HCT116 (cell line): Measurements from ENCODE around the gene RFTN1. TPM values are rescaled to one million over a fixed set of nuclear protein-coding genes. Genes with fewer than 3 reads are reported as not detected.

ENCODE experiments used
- ATAC-seq: fragments of 200-7000 bp; cut with Tn5 transposase; 2 replicates; pipeline ENCODE4 v1.9.1; 2020; ENCODE audit warnings: mild to moderate bottlenecking, moderate library complexity
- BruUV-seq: library from RNA; stranded (reverse); fragments of 400-500 nt; replicated peaks from 2 replicates; lab custom pipeline; 2021; lab: Mats Ljungman, UMichigan
- CTCF ChIA-PET: fragments of 300-600 bp; sonication (Branson Sonifier 250); formaldehyde crosslinking; loops from one replicate; lab custom pipeline; 2021; ENCODE audit warnings: antibody characterized with exemption; lab: Charles Lee
- POLR2A ChIA-PET: fragments of 300-600, 350-600 bp; sonication (Branson Sonifier 250); formaldehyde crosslinking; loops from one replicate; lab custom pipeline; 2021; ENCODE audit warnings: antibody characterized with exemption; lab: Charles Lee
- RAD21 ChIA-PET, 2 experiments: fragments of 300-600 bp; sonication (Branson Sonifier 250); formaldehyde crosslinking; loops; one replicate each; lab custom pipeline; 2023; ENCODE audit warnings: low total read pairs in 2 of 2; ENCODE audit not compliant: uncharacterized antibody in 2 of 2, unreplicated experiment in 2 of 2, low non-redundant PET in 1 of 2; lab: Charles Lee
- DNase-seq: peaks from one replicate; pipeline ENCODE4 v3.0.0-alpha.2; 2010; ENCODE audit warnings: low read depth, low spot score
- H2AFZ ChIP-seq: fragments of 200-600 bp; shearing (Covaris generic), sonication (generic); 2 replicates; pipeline ENCODE4 v1.6.1; 2017; ENCODE audit warnings: low read depth, mixed run types, mixed read lengths, antibody characterized with exemption, low read length; ENCODE audit not compliant: poor library complexity, severe bottlenecking
- H3K27ac ChIP-seq: 2 replicates; pipeline ENCODE4 v1.5.1; 2012; ENCODE audit warnings: low read depth, low read length
- H3K27me3 ChIP-seq: fragments of 200-600 bp; sonication (generic); 2 replicates; pipeline ENCODE4 v1.6.1; 2016; ENCODE audit warnings: mixed run types, low read length, mixed read lengths; ENCODE audit not compliant: insufficient read depth
- H3K36me3 ChIP-seq, 2 experiments: fragments of 200-500 bp in 1 of 2; fragments of 200-600 bp in 1 of 2; sonication (Bioruptor generic) in 1 of 2; sonication (generic) in 1 of 2; 2 replicates each; pipeline versions ENCODE4 v1.5.1 to v1.6.1; 2014 to 2016; ENCODE audit warnings: low read length in 2 of 2, inconsistent platforms in 1 of 2, mixed read lengths in 1 of 2, mixed run types in 1 of 2; ENCODE audit not compliant: insufficient read depth in 2 of 2, control insufficient read depth in 1 of 2
- H3K4me1 ChIP-seq, 2 experiments: fragments of 200-600 bp in 1 of 2; sonication (generic) in 1 of 2; 2 replicates each; pipeline versions ENCODE4 v1.5.1 to v1.6.1; 2012 to 2017; ENCODE audit warnings: low read length in 2 of 2, inconsistent platforms in 1 of 2, mild to moderate bottlenecking in 1 of 2, mixed read lengths in 1 of 2, mixed run types in 1 of 2, moderate library complexity in 1 of 2; ENCODE audit not compliant: insufficient read depth in 2 of 2, control insufficient read depth in 1 of 2
- H3K4me2 ChIP-seq: fragments of 200-600 bp; sonication (generic); 2 replicates; pipeline ENCODE4 v1.6.1; 2017; ENCODE audit warnings: mixed run types, low read length, mixed read lengths
- H3K4me3 ChIP-seq, 2 experiments: fragments of 200-600 bp in 1 of 2; sonication (generic) in 1 of 2; replicated peaks in 1 of 2; 2 replicates each; pipeline ENCODE4 v1.5.1; 2011 to 2016; ENCODE audit warnings: low read length in 2 of 2, control low read depth in 1 of 2, low read depth in 1 of 2, mild to moderate bottlenecking in 1 of 2, mixed read lengths in 1 of 2, mixed run types in 1 of 2
- H3K79me2 ChIP-seq: fragments of 200-600 bp; sonication (generic); 2 replicates; pipeline ENCODE4 v1.6.1; 2017; ENCODE audit warnings: mild to moderate bottlenecking, mixed run types, low read length, moderate library complexity, mixed read lengths; ENCODE audit not compliant: insufficient read depth
- H3K9ac ChIP-seq: fragments of 200-600 bp; sonication (generic); 2 replicates; pipeline ENCODE4 v1.6.1; 2016; ENCODE audit warnings: low read length, mixed read lengths
- H3K9me2 ChIP-seq: fragments of 200-600 bp; sonication (generic), shearing (Covaris generic); 2 replicates; pipeline ENCODE4 v1.6.1; 2017; ENCODE audit warnings: mixed run types, mild to moderate bottlenecking, moderate library complexity; ENCODE audit not compliant: insufficient read depth
- H3K9me3 ChIP-seq, 2 experiments: fragments of 200-500 bp in 1 of 2; fragments of 200-600 bp in 1 of 2; sonication (Bioruptor generic) in 1 of 2; sonication (generic) in 1 of 2; 2 replicates each; pipeline ENCODE4 v1.6.1; 2014 to 2017; ENCODE audit warnings: low read length in 2 of 2, mixed read lengths in 2 of 2, inconsistent platforms in 1 of 2, low read depth in 1 of 2, mild to moderate bottlenecking in 1 of 2, mixed run types in 1 of 2, moderate library complexity in 1 of 2; ENCODE audit not compliant: control insufficient read depth in 1 of 2, insufficient read depth in 1 of 2
- H4K20me1 ChIP-seq: fragments of 200-600 bp; sonication (generic), shearing (Covaris generic); 2 replicates; pipeline ENCODE4 v1.6.1; 2017; ENCODE audit warnings: mixed run types, mild to moderate bottlenecking, moderate library complexity; ENCODE audit not compliant: insufficient read depth
- ATF3 ChIP-seq: IDR thresholded peaks from 2 replicates; pipeline ENCODE4 v1.6.1; 2012
- CEBPB ChIP-seq: IDR thresholded peaks from 2 replicates; pipeline ENCODE4 v1.6.1; 2012; ENCODE audit warnings: low read depth
- EGR1 ChIP-seq: IDR thresholded peaks from 2 replicates; pipeline ENCODE4 v1.6.1; 2012; ENCODE audit warnings: low read depth
- EZH2 ChIP-seq: fragments of 200-600 bp; sonication (generic); IDR thresholded peaks from 2 replicates; pipeline ENCODE4 v1.6.1; 2017; ENCODE audit warnings: antibody characterized with exemption, mixed run types
- EZH2phosphoT487 ChIP-seq: fragments of 200-600 bp; IDR thresholded peaks from 2 replicates; pipeline ENCODE4 v1.6.1; 2018; ENCODE audit warnings: antibody characterized with exemption, borderline replicate concordance
- FOSL1 ChIP-seq: IDR thresholded peaks from 2 replicates; pipeline ENCODE4 v1.6.1; 2012; ENCODE audit warnings: low read depth
- JUND ChIP-seq: IDR thresholded peaks from 2 replicates; pipeline ENCODE4 v1.6.1; 2012
- POLR2A ChIP-seq: IDR thresholded peaks from 2 replicates; pipeline ENCODE4 v1.7.0; 2011; ENCODE audit warnings: borderline replicate concordance; ENCODE audit not compliant: insufficient read depth, insufficient read length; ENCODE audit errors: extremely low read depth
- POLR2AphosphoS5 ChIP-seq: IDR thresholded peaks from 2 replicates; pipeline ENCODE4 v1.6.1; 2011; ENCODE audit warnings: mild to moderate bottlenecking, low read depth, low read length, moderate library complexity
- RAD21 ChIP-seq: IDR thresholded peaks from 2 replicates; pipeline ENCODE4 v1.6.1; 2012; ENCODE audit warnings: low read depth, mild to moderate bottlenecking
- SP1 ChIP-seq: IDR thresholded peaks from 2 replicates; pipeline ENCODE4 v1.6.1; 2012; ENCODE audit warnings: low read depth
- TCF7L2 ChIP-seq: IDR thresholded peaks from 2 replicates; pipeline ENCODE4 v1.7.0; 2011; ENCODE audit warnings: borderline replicate concordance, inconsistent platforms; ENCODE audit not compliant: insufficient read depth, insufficient read length; ENCODE audit errors: extremely low read depth
- YY1 ChIP-seq: IDR thresholded peaks from 2 replicates; pipeline ENCODE4 v1.6.1; 2011; ENCODE audit warnings: low read length, low read depth, moderate library complexity, mild to moderate bottlenecking; ENCODE audit not compliant: insufficient replicate concordance; ENCODE audit errors: extremely low read depth
- ZBTB33 ChIP-seq: IDR thresholded peaks from 2 replicates; pipeline ENCODE4 v1.6.1; 2011; ENCODE audit warnings: mild to moderate bottlenecking, low read length, moderate library complexity; ENCODE audit not compliant: insufficient replicate concordance; ENCODE audit errors: extremely low read depth
- ZFX ChIP-seq: fragments of 450-650 bp; IDR thresholded peaks from 2 replicates; pipeline ENCODE4 v1.6.1; 2017
- intact Hi-C: fragments of 100-400 bp; cut with micrococcal nuclease; formaldehyde crosslinking; loops from 2 replicates; pipeline ENCODE4 v1.10.0; 2022
- total RNA-seq: library from RNA; stranded (reverse); gene quantifications from one replicate; pipeline ENCODE4 v1.2.1, GENCODE V29; 2021; ENCODE audit not compliant: unreplicated experiment
- TF ChIP-seq, protein P1 (sequence below): IDR thresholded peaks from 2 replicates; pipeline ENCODE4 v1.6.1; 2012

The RFTN1 gene
- total RNA-seq, 1 experiment from 2014 or later, result 3.9 TPM

- POLR2A ChIA-PET, result no interaction called here
- H3K9ac ChIP-seq, result no peak overlapping the region
- no TSS peak for BruUV-seq
- H3K4me1 ChIP-seq, result no peaks in the 10 kb centered on the region
- H3K27ac ChIP-seq, result no peak overlapping the region
- no peak for DNase-seq
- no peaks in the 10 kb centered on the region for H3K9me2 ChIP-seq
- TF ChIP-seq SP1, result no peak
- TF ChIP-seq, all 23 proteins: peak for 0
- ChIA-PET CTCF (no interaction called here), RAD21 (no interaction called here)
- no peaks in the 10 kb centered on the region for H3K36me3 ChIP-seq
- H3K79me2 ChIP-seq, result no peaks in the 10 kb centered on the region
- H3K9me3 ChIP-seq, result no peaks in the 10 kb centered on the region
- peaks cover 22% of the 10 kb centered on the region for H3K27me3 ChIP-seq
- no peaks in the 10 kb centered on the region for H4K20me1 ChIP-seq
- intact Hi-C loops, result loop anchor here (10.0 kb wide), 1 partner anchor 721 kb away; no protein-coding TSS in a partner anchor
- no peak overlapping the region for H2AFZ ChIP-seq
- no peak for ATAC-seq
- H3K4me2 ChIP-seq, result no peak overlapping the region
- H3K4me3 ChIP-seq, result no peak overlapping the region
Measured at GRCh38 chr3:16545413-16546185, 32.1 kb upstream of the RFTN1 start.

DNA sequence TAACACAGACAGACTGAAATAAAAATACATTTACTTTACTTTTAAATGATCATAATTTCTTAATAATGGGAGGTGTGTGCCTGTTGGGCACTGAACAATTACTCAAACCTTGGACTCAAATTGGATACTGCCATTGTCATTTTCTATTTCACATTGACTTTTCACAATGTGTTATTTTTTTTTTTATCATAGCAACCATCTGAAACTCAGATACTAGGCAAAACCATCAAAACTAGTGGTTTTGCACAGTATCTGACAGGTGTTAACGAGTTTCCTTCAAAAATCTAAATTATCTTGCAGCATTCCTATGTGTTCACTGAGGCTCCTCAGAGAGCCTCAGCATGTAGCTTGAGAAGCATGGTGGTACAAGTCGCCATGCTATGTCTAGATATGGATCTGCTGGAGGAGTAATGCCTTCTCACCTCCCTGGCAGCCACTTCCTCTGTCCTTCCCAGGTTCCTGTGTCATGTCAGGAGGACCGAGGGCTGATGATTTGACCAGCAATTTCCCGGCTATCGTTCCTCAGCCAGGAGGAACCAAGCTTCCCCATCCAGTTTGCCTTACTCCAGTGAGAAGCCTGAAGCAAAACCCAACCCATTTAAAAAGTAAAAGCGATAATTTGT, 29.9 kb upstream of the RFTN1 start:
- no peak overlapping the region for H3K4me3 ChIP-seq
- no peak overlapping the region for H3K27ac ChIP-seq
- no peaks in the 10 kb centered on the region for H3K9me2 ChIP-seq
- H3K9me3 ChIP-seq, result no peaks in the 10 kb centered on the region
- ChIA-PET RAD21 (no interaction called here), POLR2A (no interaction called here), CTCF (no interaction called here)
- no peak overlapping the region for H3K9ac ChIP-seq
- H3K4me1 ChIP-seq, result no peaks in the 10 kb centered on the region
- H4K20me1 ChIP-seq, result no peaks in the 10 kb centered on the region
- TF ChIP-seq ZBTB33 (no peak), ATF3 (no peak), EGR1 (no peak), ZFX (no peak), POLR2AphosphoS5 (no peak), RAD21 (no peak), TCF7L2 (no peak), YY1 (no peak), EZH2 (no peak), POLR2A (no peak), FOSL1 (no peak), EZH2phosphoT487 (no peak), JUND (no peak), CEBPB (no peak)
- TF ChIP-seq, protein P1, sequence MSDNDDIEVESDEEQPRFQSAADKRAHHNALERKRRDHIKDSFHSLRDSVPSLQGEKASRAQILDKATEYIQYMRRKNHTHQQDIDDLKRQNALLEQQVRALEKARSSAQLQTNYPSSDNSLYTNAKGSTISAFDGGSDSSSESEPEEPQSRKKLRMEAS, result no peak
- no peaks in the 10 kb centered on the region for H3K79me2 ChIP-seq
- peaks cover 38% of the 10 kb centered on the region for H3K27me3 ChIP-seq
- no TSS peak for BruUV-seq
- ATAC-seq (no peak), DNase-seq (no peak)
- H3K36me3 ChIP-seq, result no peaks in the 10 kb centered on the region
- H2AFZ ChIP-seq, result no peak overlapping the region
- H3K4me2 ChIP-seq, result no peak overlapping the region
- intact Hi-C loops, result loop anchor here (10.0 kb wide), 1 partner anchor 719 kb away; no protein-coding TSS in a partner anchor
